SK-N-SH treated with all-trans-retinoic acid at 6 μM for 48 hours (cell line): ENCODE results near the gene PRKAR1B.

Experiments used
- ATAC-seq: fragments of 200-7000 bp; cut with Tn5 transposase; 3 replicates; pipeline ENCODE4 v1.9.1; 2020; ENCODE audit warnings: mild to moderate bottlenecking, moderate library complexity
- BACH2 ChIP-seq: fragments of 250-450 bp; sonication (Bioruptor Pico); IDR thresholded peaks from 2 replicates; pipeline ENCODE4 v1.9.0; 2021; ENCODE audit warnings: mild to moderate bottlenecking, borderline replicate concordance
- CREB5 ChIP-seq: fragments of 250-450 bp; sonication (Bioruptor Pico); IDR thresholded peaks from 2 replicates; pipeline ENCODE4 v1.5.1; 2020; ENCODE audit warnings: low read depth, mild to moderate bottlenecking, moderate library complexity
- CSDC2 ChIP-seq: fragments of 250-450 bp; sonication (Bioruptor Pico); IDR thresholded peaks from 2 replicates; pipeline ENCODE4 v1.5.0; 2020; ENCODE audit warnings: mild to moderate bottlenecking, moderate library complexity
- CSRNP3 ChIP-seq: fragments of 250-450 bp; sonication (Bioruptor Pico); IDR thresholded peaks from 2 replicates; pipeline ENCODE4 v1.5.1; 2021; ENCODE audit warnings: mild to moderate bottlenecking, moderate library complexity
- ESRRG ChIP-seq: fragments of 250-450 bp; sonication (Bioruptor Pico); IDR thresholded peaks from 2 replicates; pipeline ENCODE4 v1.6.1; 2021; ENCODE audit warnings: mild to moderate bottlenecking
- ISL1 ChIP-seq: fragments of 250-450 bp; sonication (Bioruptor Pico); IDR thresholded peaks from 2 replicates; pipeline ENCODE4 v2.1.2; 2022; ENCODE audit warnings: mild to moderate bottlenecking, moderate library complexity
- OSR1 ChIP-seq: fragments of 250-450 bp; sonication (Bioruptor Pico); IDR thresholded peaks from 2 replicates; pipeline ENCODE4 v1.8.0; 2022; ENCODE audit warnings: moderate library complexity, mild to moderate bottlenecking, inconsistent platforms
- PATZ1 ChIP-seq: fragments of 250-450 bp; sonication (Bioruptor Pico); IDR thresholded peaks from 2 replicates; pipeline ENCODE4 v1.8.0; 2020; ENCODE audit warnings: mild to moderate bottlenecking, moderate library complexity, borderline replicate concordance
- PPARA ChIP-seq: fragments of 250-450 bp; sonication (Bioruptor Pico); IDR thresholded peaks from 2 replicates; pipeline ENCODE4 v1.5.0; 2020; ENCODE audit warnings: mild to moderate bottlenecking, borderline replicate concordance
- RARB ChIP-seq: fragments of 250-450 bp; sonication (Bioruptor Pico); IDR thresholded peaks from 2 replicates; pipeline ENCODE4 v1.8.0; 2021; ENCODE audit warnings: mild to moderate bottlenecking, moderate library complexity
- SNAI2 ChIP-seq: fragments of 250-450 bp; sonication (Bioruptor Pico); IDR thresholded peaks from 2 replicates; pipeline ENCODE4 v1.5.0; 2020; ENCODE audit warnings: mild to moderate bottlenecking, moderate library complexity
- TOX ChIP-seq: fragments of 250-450 bp; sonication (Bioruptor Pico); IDR thresholded peaks from 2 replicates; pipeline ENCODE4 v1.8.0; 2021; ENCODE audit warnings: mild to moderate bottlenecking, moderate library complexity, borderline replicate concordance
- ZFP3 ChIP-seq: fragments of 250-450 bp; sonication (Bioruptor Pico); IDR thresholded peaks from 2 replicates; pipeline ENCODE4 v1.5.0; 2020; ENCODE audit warnings: mild to moderate bottlenecking, moderate library complexity
- ZFP30 ChIP-seq: fragments of 450-650 bp; formaldehyde crosslinking; IDR thresholded peaks from 2 replicates; pipeline ENCODE4 v1.5.0; 2022; ENCODE audit warnings: mild to moderate bottlenecking, moderate library complexity
- ZNF565 ChIP-seq: fragments of 450-650 bp; formaldehyde crosslinking; conservative IDR thresholded peaks from 2 replicates; pipeline ENCODE4 v1.5.0; 2020; ENCODE audit warnings: low read depth, mild to moderate bottlenecking, moderate library complexity
- ZNF70 ChIP-seq: fragments of 450-650 bp; formaldehyde crosslinking; IDR thresholded peaks from 2 replicates; pipeline ENCODE4 v1.5.0; 2020; ENCODE audit warnings: mild to moderate bottlenecking, moderate library complexity
- ZNF8 ChIP-seq: fragments of 450-650 bp; formaldehyde crosslinking; IDR thresholded peaks from 2 replicates; pipeline ENCODE4 v1.5.0; 2020; ENCODE audit warnings: mild to moderate bottlenecking, moderate library complexity
- TF ChIP-seq, protein P1 (sequence below): fragments of 250-450 bp; sonication (Bioruptor Pico); IDR thresholded peaks from 2 replicates; pipeline ENCODE4 v1.8.0; 2021; ENCODE audit warnings: low read depth, mild to moderate bottlenecking, moderate library complexity, borderline replicate concordance
- TF ChIP-seq, protein P2 (sequence below): fragments of 250-450 bp; sonication (Bioruptor Pico); IDR thresholded peaks from 2 replicates; pipeline ENCODE4 v1.5.0; 2020; ENCODE audit warnings: mild to moderate bottlenecking, moderate library complexity

Gene PRKAR1B

DNA sequence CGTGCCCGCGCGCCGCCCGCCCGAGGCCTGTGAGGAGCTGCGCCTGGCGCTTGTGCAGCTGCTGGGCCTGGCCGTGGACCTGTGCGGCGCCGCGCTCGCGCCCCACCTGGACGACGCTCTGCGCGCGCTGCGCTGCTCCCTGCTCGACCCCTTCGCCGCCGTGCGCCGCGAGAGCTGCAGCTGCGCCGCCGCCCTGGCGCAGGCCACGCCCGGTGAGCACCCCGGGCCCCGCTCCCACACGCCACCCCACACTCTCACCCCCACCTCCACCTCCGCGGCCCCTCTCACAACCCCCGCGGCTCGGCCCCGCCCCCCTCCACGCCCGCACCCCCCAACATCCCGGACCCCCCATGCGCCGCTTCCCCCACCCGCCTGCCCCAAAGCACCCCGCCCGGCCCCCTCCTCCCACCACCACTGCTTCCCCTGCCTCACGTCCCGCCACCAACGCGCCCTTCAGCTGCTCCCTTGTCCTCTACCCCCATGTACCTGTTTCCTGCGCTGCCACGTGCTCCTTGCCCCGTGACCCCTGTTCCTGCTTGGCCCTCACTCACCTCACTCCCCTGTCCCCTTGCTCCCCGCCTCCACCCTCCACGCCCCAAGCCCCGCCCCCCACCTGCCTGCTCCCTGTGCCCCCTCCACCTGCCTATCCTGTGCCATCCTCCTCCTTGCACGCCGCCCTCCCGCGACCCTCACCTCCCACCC, at the start of gene PRKAR1B:
TSS of gene PRKAR1B (minus strand) at position 178 of the 702 bp plus-strand sequence. CDS start 15,776 bp downstream, outside the sequence.
- TF ChIP-seq ZNF8 (CRISPR knock-in tag) (no peak), TOX (CRISPR knock-in tag) (no peak), BACH2 (CRISPR knock-in tag) (no peak), ZNF70 (CRISPR knock-in tag) (no peak), CREB5 (CRISPR knock-in tag) (no peak), PATZ1 (CRISPR knock-in tag) (no peak), OSR1 (CRISPR knock-in tag) (no peak), PPARA (CRISPR knock-in tag) (no peak), ZFP3 (CRISPR knock-in tag) (no peak), CSRNP3 (CRISPR knock-in tag) (no peak), ZNF565 (CRISPR knock-in tag) (no peak), ESRRG (CRISPR knock-in tag) (no peak), CSDC2 (CRISPR knock-in tag) (no peak)
- TF ChIP-seq, protein P1, sequence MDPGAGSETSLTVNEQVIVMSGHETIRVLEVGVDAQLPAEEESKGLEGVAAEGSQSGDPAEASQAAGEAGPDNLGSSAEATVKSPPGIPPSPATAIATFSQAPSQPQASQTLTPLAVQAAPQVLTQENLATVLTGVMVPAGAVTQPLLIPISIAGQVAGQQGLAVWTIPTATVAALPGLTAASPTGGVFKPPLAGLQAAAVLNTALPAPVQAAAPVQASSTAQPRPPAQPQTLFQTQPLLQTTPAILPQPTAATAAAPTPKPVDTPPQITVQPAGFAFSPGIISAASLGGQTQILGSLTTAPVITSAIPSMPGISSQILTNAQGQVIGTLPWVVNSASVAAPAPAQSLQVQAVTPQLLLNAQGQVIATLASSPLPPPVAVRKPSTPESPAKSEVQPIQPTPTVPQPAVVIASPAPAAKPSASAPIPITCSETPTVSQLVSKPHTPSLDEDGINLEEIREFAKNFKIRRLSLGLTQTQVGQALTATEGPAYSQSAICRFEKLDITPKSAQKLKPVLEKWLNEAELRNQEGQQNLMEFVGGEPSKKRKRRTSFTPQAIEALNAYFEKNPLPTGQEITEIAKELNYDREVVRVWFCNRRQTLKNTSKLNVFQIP (CRISPR knock-in tag), result no peak
- TF ChIP-seq, all 23 proteins: peak for 0
- ATAC-seq, result peak; percentile 47

DNA sequence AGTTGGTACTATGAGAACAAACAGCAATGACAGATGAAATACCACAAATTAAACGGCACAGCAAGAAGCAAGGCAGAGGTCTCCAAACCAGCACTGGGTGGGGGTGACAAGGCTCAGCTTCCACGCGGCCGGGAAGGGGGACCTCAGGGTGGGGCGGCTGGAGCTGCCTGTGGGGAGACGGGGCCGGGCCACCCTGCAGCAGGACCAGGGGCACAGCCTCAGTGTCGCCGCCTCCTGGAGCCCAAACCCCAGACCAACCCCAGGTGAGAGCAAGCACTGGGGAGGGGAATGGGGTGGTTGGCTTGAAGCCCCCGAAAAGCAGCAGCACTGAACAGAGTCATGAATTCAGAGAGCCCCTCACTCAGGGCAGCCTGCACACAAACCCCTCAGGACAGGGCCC, 49.3 kb upstream of the PRKAR1B start:
- no peak for ATAC-seq
- TF ChIP-seq SNAI2 (CRISPR knock-in tag) (no peak), CREB5 (CRISPR knock-in tag) (no peak)

GRCh38 chr7:774161-775109, 47.4 kb upstream of the PRKAR1B start:
- TF ChIP-seq ZFP30 (no peak), ZFP3 (CRISPR knock-in tag) (peak; percentile 60; the same call in 1 of the 2 replicates)
- TF ChIP-seq, all 23 proteins: peak for 1
- peak; percentile 50 for ATAC-seq

DNA sequence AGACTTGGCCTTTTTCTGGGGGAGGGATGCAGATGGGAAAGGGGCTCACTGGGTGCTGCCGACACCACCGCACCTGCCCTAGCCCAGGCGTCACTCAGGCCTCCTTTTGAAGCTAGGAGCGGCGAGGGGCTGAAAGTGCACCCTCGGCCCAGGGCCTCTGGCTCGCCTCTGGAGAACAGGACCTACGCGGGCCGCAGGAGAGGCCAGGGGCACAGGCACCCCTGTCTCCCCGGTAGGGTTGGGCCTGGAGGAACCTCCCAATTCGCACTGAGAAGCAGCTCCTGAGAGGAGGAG, 46.5 kb upstream of the PRKAR1B start:
- TF ChIP-seq RARB, result no peak
- TF ChIP-seq, protein P2, sequence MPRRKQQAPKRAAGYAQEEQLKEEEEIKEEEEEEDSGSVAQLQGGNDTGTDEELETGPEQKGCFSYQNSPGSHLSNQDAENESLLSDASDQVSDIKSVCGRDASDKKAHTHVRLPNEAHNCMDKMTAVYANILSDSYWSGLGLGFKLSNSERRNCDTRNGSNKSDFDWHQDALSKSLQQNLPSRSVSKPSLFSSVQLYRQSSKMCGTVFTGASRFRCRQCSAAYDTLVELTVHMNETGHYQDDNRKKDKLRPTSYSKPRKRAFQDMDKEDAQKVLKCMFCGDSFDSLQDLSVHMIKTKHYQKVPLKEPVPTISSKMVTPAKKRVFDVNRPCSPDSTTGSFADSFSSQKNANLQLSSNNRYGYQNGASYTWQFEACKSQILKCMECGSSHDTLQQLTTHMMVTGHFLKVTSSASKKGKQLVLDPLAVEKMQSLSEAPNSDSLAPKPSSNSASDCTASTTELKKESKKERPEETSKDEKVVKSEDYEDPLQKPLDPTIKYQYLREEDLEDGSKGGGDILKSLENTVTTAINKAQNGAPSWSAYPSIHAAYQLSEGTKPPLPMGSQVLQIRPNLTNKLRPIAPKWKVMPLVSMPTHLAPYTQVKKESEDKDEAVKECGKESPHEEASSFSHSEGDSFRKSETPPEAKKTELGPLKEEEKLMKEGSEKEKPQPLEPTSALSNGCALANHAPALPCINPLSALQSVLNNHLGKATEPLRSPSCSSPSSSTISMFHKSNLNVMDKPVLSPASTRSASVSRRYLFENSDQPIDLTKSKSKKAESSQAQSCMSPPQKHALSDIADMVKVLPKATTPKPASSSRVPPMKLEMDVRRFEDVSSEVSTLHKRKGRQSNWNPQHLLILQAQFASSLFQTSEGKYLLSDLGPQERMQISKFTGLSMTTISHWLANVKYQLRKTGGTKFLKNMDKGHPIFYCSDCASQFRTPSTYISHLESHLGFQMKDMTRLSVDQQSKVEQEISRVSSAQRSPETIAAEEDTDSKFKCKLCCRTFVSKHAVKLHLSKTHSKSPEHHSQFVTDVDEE, result no peak
- no peak for TF ChIP-seq ISL1
- no peak for TF ChIP-seq SNAI2 (CRISPR knock-in tag)
- no peak for TF ChIP-seq TOX (CRISPR knock-in tag)
- TF ChIP-seq ZNF565 (CRISPR knock-in tag), result no peak
- ATAC-seq, result no peak
